ENCODE data around the gene MGP.

The MGP gene

DNA sequence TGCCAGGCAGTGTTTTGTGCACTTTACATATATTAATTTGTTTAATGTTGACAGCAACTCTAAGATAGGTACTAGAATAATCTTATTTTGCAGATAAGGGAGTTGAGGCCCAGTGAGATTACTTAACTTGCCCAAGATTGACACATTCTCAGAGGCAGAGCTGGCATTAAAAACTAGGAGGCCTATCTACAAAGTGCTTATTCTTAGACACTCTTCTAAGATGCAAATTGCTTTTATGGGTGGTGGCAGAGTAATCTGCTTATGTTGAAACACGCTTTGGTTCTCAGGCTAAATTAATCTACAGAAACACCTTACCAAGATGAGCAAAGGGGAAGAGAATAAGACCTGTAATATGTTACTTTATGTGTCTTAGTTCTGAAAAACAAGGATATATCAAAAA is 7.2 kb downstream of the MGP start:
- no peak overlapping the region for H3K27ac ChIP-seq
- TF ChIP-seq, protein P1, sequence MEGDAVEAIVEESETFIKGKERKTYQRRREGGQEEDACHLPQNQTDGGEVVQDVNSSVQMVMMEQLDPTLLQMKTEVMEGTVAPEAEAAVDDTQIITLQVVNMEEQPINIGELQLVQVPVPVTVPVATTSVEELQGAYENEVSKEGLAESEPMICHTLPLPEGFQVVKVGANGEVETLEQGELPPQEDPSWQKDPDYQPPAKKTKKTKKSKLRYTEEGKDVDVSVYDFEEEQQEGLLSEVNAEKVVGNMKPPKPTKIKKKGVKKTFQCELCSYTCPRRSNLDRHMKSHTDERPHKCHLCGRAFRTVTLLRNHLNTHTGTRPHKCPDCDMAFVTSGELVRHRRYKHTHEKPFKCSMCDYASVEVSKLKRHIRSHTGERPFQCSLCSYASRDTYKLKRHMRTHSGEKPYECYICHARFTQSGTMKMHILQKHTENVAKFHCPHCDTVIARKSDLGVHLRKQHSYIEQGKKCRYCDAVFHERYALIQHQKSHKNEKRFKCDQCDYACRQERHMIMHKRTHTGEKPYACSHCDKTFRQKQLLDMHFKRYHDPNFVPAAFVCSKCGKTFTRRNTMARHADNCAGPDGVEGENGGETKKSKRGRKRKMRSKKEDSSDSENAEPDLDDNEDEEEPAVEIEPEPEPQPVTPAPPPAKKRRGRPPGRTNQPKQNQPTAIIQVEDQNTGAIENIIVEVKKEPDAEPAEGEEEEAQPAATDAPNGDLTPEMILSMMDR (conservative IDR thresholded peaks at IDR 0.05), result no peak
- TF ChIP-seq ZFX (IDR thresholded peaks at IDR 0.05), result no peak

DNA sequence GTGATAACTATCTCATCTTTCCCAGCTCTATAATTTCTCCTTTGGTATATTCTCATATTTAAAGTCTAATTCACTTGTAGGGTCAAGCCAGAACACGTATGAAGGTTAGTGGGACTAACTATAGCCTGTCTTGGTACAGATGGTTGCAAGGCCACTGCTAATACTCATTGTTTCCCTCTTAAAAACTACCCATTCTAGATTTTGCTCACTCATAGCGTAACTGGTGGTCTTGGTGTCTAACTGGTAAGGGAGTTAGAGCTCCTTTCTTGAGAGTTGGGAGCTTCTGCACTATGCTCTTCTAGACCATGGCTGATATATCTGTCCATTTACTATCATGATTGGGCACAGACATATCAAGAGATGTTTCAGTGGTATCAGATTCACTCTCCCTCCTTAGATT is 8.8 kb downstream of the MGP start:
- H3K27ac ChIP-seq, result no peak overlapping the region
- TF ChIP-seq ZFX (IDR thresholded peaks at IDR 0.05), result no peak
- TF ChIP-seq, protein P1 (conservative IDR thresholded peaks at IDR 0.05), result no peak

DNA sequence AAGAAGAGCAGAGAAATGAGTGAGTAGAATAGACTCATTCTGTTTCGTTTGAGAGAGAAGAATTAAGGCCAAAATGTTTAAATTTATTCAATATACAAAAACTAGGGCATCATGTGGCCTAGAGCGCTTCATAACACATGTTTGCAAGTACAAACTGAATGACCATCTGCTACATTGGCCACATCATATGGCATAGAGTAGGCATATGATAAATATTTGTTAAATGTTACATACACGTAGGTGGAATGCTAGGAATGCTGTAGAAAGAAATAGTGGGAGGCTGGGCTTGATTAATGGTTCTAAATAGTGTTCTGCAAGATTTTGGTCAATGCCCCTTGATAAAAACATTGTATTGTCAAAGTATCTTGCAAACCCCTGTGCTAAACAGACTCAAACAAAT is 10.8 kb downstream of the MGP start:
- TF ChIP-seq, protein P1 (conservative IDR thresholded peaks at IDR 0.05), result no peak
- no peak for TF ChIP-seq ZFX (IDR thresholded peaks at IDR 0.05)
- H3K27ac ChIP-seq, result no peak overlapping the region

DNA sequence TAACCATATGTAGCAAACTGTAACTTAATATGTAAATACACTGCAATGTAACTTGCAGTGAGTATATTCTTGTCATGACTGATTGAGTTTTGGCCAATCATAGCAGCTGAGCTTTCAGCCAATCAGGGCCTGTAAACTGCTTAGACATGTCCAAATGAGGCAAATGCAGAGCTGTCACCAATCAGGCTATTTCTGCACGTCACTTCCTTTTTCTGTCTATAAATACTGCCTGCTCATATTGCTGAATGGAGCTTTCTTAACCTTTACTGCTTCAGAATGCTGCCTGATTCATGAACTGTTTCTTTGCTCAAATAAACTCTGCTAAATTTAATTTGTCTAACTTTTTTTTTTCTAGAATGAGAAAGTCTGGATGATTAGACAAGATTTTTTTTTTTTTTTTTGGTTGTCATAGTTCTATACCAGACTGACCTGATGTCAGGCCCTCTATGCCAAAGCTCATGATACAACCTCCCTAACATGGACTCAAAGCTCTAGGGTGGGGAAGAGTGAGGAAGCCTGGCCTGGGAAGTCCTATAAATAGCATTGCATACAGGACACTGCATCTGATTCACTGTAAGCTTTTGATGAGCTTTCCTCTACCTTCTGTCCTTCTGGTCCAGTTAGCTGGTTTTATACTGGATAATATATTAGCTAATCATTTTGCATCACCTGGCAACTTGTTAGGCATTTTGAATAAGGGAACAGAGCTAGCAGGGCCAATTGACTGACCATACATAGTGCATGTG is 12.0 kb downstream of the MGP start:
- no peak overlapping the region for H3K27ac ChIP-seq
- TF ChIP-seq ZFX (IDR thresholded peaks at IDR 0.05), result no peak
- TF ChIP-seq, protein P1 (conservative IDR thresholded peaks at IDR 0.05), result no peak

DNA sequence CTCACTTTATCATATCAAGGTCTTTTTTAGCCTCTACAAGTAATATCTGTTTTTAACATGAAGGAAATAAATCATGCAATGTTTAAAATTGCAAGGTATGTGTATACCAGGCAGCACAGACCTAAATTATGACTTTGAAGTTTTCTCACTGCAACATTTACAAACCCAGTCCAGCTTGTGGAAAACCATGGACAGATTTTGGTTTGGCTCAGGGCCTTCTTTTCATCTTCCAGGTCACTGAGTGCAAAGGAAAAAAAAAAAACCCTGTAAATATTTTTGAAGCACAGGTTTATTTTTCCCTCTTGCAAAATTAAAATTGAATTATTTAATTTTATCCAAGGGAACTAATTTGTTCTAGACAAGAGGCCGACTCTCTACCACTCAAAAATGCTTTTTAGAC is 13.8 kb downstream of the MGP start:
- H3K27ac ChIP-seq, result no peak overlapping the region
- TF ChIP-seq ZFX (IDR thresholded peaks at IDR 0.05), result no peak
- TF ChIP-seq, protein P1 (conservative IDR thresholded peaks at IDR 0.05), result no peak

DNA sequence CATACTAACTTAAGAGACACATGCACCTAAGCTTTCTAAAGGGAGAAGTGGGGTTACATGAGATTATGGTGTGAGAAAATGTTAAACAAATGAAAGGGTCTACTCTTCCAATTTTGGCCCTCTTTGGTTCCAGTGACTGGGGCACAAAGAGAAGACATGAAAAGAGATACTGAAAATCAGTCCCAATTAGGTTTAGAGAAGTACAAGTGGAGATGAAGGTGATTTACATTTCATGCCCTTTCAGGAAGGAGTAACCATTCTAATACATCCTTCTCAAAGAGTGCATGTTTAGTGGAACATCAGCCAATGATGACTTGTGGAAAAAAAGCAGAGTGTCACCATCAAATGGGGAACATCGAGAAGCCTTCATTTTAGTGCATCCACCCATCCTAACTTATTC is 14.4 kb downstream of the MGP start:
- H3K27ac ChIP-seq, result no peak overlapping the region
- TF ChIP-seq ZFX (IDR thresholded peaks at IDR 0.05), result no peak
- TF ChIP-seq, protein P1 (conservative IDR thresholded peaks at IDR 0.05), result no peak

DNA sequence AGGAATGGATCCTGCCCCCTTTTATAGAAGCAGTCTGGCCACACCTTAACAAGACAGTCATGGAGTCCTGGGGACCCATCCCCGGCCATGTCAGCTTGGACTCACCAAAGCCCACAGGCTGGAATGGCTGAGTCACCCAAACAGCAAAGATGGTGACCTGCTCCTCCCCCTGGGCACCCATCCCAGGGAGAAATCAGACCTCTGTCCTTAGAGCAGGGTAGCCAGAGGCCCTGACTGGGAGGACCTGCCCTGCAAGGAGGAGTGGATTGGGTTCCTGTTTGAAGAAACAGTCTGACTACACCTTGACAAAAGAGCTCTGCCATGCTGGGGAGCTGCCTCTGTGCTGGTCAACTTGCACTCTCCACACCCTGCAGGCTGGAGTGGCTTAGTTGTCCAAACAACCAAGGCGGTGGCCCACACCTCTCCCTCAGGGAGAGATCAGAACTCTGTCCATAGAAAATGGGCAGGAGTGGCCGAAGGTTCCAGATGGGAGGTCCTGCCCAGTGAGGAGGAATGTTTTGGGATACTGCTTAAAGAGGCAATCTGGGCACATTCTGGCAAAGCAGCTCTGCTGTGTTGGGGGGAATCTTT is 16.6 kb downstream of the MGP start:
- no peak for TF ChIP-seq ZFX (IDR thresholded peaks at IDR 0.05)
- TF ChIP-seq, protein P1 (conservative IDR thresholded peaks at IDR 0.05), result no peak
- H3K27ac ChIP-seq, result peak overlapping the region; percentile 12

Data from C4-2B (cell line).